ENCODE data around the gene ABCC4. TPM values are rescaled to one million over a fixed set of nuclear protein-coding genes. Genes with fewer than 3 reads are reported as not detected.

ABCC4 gene
- total RNA-seq, 2 donors from 2014 or later, result 11.4 to 14.7 TPM

DNA sequence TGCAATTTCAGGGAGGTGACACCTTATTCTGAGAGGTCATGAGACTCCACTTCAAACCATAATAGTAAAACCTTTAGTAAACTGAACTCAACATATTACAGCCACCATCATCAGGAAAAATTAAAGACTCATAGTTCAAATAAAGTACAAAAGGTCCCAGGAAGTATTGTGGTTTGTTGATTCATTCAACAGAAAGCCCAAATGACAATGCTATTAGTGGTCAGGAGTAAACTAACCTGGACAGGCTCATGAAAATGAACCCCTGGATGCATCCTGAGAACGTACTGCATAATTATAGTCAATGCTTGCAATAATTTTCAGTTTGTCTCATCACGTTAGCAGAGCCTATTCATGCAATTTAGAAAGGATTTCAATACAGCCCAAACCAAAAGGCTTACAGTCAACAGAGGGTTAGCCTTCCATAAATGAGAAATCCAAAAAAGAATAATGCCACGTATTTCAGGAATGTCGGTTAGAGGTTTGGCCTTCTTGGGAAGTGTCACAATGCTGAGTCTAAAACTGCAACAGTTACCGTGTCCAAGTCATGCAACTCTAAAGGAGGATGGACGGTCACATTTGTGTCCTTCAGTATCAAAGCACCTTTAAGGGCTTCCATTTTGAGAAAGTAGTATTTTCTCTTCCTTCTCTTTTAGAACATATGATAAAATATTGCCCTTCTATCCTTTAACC, 280.8 kb downstream of the ABCC4 start:
- H3K4me3 ChIP-seq, result no peak overlapping the region
- H3K4me1 ChIP-seq, result no peaks in the 10 kb centered on the region
- no peak overlapping the region for H3K27ac ChIP-seq
- intact Hi-C loops (cut with DNase I), result no loop called here
- no peaks in the 10 kb centered on the region for H3K27me3 ChIP-seq
- no peaks in the 10 kb centered on the region for H3K9me3 ChIP-seq
- H3K9ac ChIP-seq (ENCODE audit: low read depth in 2 of 2, low read length in 2 of 2), result no peak overlapping the region
- no peaks in the 10 kb centered on the region for H3K36me3 ChIP-seq
- no peak for DNase-seq
- TF ChIP-seq, protein P1, sequence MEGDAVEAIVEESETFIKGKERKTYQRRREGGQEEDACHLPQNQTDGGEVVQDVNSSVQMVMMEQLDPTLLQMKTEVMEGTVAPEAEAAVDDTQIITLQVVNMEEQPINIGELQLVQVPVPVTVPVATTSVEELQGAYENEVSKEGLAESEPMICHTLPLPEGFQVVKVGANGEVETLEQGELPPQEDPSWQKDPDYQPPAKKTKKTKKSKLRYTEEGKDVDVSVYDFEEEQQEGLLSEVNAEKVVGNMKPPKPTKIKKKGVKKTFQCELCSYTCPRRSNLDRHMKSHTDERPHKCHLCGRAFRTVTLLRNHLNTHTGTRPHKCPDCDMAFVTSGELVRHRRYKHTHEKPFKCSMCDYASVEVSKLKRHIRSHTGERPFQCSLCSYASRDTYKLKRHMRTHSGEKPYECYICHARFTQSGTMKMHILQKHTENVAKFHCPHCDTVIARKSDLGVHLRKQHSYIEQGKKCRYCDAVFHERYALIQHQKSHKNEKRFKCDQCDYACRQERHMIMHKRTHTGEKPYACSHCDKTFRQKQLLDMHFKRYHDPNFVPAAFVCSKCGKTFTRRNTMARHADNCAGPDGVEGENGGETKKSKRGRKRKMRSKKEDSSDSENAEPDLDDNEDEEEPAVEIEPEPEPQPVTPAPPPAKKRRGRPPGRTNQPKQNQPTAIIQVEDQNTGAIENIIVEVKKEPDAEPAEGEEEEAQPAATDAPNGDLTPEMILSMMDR (IDR thresholded peaks at IDR 0.05), result no peak

DNA sequence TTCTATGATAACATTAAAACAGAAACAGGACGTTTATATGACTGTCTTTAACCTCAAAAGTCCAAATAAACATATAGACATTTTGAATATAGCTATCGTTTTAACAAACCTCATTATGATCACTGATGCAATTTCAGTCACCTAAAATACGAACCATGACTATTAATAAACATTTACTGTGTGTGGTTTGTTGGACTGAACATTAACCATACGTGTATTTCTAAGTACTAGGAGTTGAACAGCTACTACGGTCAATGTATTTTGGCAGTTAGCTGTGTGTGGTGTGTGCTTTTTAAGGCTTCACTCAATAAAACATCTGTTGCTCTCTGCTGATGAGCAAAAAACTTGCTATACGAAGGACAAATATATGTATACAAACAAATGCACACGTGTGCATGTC, 281.4 kb downstream of the ABCC4 start:
- DNase-seq, result no peak
- H3K27me3 ChIP-seq, result no peaks in the 10 kb centered on the region
- no peaks in the 10 kb centered on the region for H3K9me3 ChIP-seq
- no peak overlapping the region for H3K9ac ChIP-seq (ENCODE audit: low read depth in 2 of 2, low read length in 2 of 2)
- intact Hi-C loops (cut with DNase I), result no loop called here
- H3K36me3 ChIP-seq, result no peaks in the 10 kb centered on the region
- H3K27ac ChIP-seq, result no peak overlapping the region
- no peak overlapping the region for H3K4me3 ChIP-seq
- TF ChIP-seq, protein P1 (IDR thresholded peaks at IDR 0.05), result no peak
- H3K4me1 ChIP-seq, result no peaks in the 10 kb centered on the region

DNA sequence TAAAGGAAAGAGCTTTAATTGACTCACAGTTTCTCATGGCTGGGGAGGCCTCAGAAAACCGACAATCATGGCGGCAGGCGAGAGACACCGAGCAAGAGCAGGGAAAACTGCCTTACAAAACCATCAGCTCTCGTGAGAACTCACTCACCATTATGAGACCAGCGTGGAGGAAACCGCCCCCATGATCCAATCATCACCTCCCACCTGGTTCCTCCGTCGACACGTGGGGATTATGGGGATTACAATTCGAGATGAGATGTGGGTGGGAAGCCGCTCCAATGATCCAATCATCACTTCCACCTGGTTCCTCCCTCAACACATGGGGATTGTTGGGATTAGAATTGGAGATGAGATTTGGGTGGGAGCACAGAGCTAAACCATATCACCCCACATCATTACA, 293.9 kb downstream of the ABCC4 start:
- Histone ChIP-seq H3K9me3 (no peaks in the 10 kb centered on the region), H3K4me1 (no peaks in the 10 kb centered on the region), H3K4me3 (no peak overlapping the region), H3K27ac (no peak overlapping the region), H3K36me3 (no peaks in the 10 kb centered on the region), H3K27me3 (no peaks in the 10 kb centered on the region), H3K9ac (ENCODE audit: low read depth in 2 of 2, low read length in 2 of 2) (no peak overlapping the region)
- TF ChIP-seq, protein P1 (IDR thresholded peaks at IDR 0.05), result no peak
- intact Hi-C loops (cut with DNase I), result no loop called here
- no peak for DNase-seq

DNA sequence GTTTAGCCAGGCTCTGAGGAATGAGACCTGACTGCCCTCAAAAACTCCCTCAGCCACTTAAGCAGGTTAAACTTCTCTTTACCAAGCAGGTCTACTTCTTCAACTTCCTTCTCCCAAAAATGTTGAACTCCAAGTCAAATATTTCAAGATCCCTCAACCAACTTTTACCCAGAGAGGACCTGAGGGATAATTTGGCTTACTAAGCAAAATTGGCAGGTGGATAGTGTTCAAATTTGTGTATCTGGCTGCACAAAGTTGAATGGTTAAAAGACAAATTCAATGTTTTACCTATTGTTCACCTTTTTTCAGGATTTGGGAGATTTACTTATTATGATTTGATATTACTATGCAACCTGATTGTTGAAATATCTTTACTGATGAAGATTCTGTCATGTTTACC, 296.0 kb downstream of the ABCC4 start:
- intact Hi-C loops (cut with DNase I), result no loop called here
- Histone ChIP-seq H3K4me3 (no peak overlapping the region), H3K27me3 (no peaks in the 10 kb centered on the region), H3K4me1 (no peaks in the 10 kb centered on the region), H3K9me3 (no peaks in the 10 kb centered on the region), H3K27ac (no peak overlapping the region), H3K9ac (ENCODE audit: low read depth in 2 of 2, low read length in 2 of 2) (no peak overlapping the region), H3K36me3 (no peaks in the 10 kb centered on the region)
- DNase-seq, result no peak
- TF ChIP-seq, protein P1 (IDR thresholded peaks at IDR 0.05), result no peak

DNA sequence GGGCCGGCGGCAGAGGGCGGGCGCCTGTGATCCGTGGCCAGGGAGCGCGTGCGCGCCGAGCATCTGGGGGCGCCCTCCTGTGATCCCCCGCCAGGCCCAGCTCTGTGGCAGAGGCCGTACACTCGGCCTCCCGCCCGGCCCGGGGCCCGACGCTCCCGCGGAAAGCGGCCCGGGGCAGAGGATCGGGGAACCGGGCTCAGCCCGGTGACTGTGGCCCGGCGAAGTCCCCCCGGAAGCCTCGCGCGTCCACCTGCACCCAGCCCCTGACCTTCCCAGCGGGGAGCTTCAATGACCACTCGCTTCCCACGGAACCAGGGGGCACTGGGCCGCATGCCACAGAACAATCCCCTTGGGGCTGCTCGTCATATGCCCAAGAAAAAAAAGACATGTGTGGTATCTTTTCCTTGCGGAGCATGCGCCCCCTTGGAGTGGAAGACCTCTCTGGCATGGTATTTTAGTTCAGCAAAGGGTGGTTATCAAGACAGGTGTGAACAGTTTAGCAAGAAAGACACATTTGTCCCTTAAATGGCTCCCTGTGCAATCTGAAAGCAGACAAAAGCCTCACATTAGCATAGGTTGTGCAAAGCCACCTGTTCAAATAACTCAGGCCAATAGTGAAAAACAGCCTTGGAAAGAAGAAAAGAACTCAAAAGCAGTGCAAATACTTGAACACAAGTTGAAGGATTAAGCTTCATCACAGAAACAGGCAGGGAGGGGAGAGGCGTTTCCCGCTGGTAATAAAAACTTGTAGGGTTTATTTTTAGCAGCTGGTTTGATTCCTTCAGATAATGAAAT, 298.0 kb downstream of the ABCC4 start:
- peak overlapping the region; percentile 17 for H3K4me3 ChIP-seq
- no peaks in the 10 kb centered on the region for H3K4me1 ChIP-seq
- no peak for DNase-seq
- H3K9ac ChIP-seq (ENCODE audit: low read depth in 2 of 2, low read length in 2 of 2), result peak overlapping the region in 1 of 2 donors; percentile 27
- TF ChIP-seq, protein P1 (IDR thresholded peaks at IDR 0.05), result no peak
- H3K36me3 ChIP-seq, result no peaks in the 10 kb centered on the region
- intact Hi-C loops (cut with DNase I), result no loop called here
- no peaks in the 10 kb centered on the region for H3K27me3 ChIP-seq
- no peak overlapping the region for H3K27ac ChIP-seq
- H3K9me3 ChIP-seq, result no peaks in the 10 kb centered on the region
